ENCODE measurements around the gene PHB1. TPM values are rescaled to one million over a fixed set of nuclear protein-coding genes. Genes with fewer than 3 reads are reported as not detected.

PHB1 gene
- polyA plus RNA-seq, 1 donor (not counting 4 experiments of a cell fraction or from before 2014, with no cell fraction given): 395 TPM

DNA sequence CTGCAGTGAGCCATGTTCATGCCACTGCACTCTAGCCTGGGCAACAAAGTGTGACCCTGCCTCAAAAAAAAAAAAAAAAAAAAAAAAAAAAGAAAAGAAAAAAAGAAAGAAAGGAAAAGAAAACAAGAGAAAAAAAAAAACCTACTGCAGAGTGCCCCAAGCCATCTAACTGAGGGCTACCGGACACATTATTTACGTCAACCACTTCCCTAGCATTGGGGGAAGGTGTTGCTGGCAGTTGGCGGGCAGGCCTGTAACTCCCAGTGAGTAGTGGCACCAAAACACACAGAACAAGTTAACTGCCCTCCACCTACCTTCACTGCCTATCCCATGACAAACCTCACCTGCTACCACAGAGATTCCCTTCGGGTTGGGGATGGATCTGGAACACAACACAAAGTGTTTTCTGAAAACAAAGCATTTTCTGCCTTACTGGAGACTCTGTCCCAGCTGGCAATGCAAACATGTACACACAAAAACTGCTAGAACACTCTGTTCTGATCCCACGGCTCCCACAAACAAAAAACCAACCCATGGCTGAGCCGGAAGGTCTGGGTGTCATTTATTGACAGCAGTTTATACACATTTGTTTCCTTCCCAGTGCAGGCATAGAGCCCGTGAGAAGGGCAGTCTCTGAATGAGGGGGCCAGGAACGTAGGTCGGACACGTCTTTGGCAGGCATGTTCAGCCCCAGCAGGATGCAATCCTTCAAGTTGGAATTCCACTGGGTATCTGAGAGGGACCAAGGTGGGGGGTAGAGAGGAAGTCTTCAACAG, 11.0 kb downstream of the PHB1 start:
- Histone ChIP-seq H3K27me3 (ENCODE audit: control insufficient read depth, extremely low read depth, insufficient read depth, low read length) (no peaks in the 10 kb centered on the region), H3K9me1 (ENCODE audit: control insufficient read depth, extremely low read depth, insufficient read depth, low read length) (no peaks in the 10 kb centered on the region), H3K4me3 (ENCODE audit: control insufficient read depth in 2 of 3, extremely low read depth in 1 of 3, insufficient read depth in 2 of 3, low read depth in 1 of 3, low read length in 3 of 3) (no peak overlapping the region), H3K9me3 (ENCODE audit: control insufficient read depth, low read depth, low read length) (no peaks in the 10 kb centered on the region), H2AFZ (ENCODE audit: control insufficient read depth, low read length) (no peak overlapping the region), H3K27ac (ENCODE audit: control insufficient read depth, insufficient read depth, low read length) (no peak overlapping the region), H3K4me2 (ENCODE audit: control insufficient read depth, extremely low read depth, insufficient read depth, low read depth, low read length) (no peak overlapping the region), H4K20me1 (ENCODE audit: control insufficient read depth, extremely low read depth, insufficient read depth, low read length) (peaks cover 4% of the 10 kb centered on the region), H3K79me2 (ENCODE audit: control insufficient read depth, insufficient read depth, low read length) (no peaks in the 10 kb centered on the region), H3K36me3 (ENCODE audit: control insufficient read depth in 2 of 2, extremely low read depth in 1 of 2, insufficient read depth in 2 of 2, low read length in 2 of 2) (peaks cover 29 to 52% of the 10 kb centered on the region in 2 experiments), H3K4me1 (ENCODE audit: control insufficient read depth, extremely low read depth, insufficient read depth, low read length) (no peaks in the 10 kb centered on the region), H3K9ac (ENCODE audit: control insufficient read depth, extremely low read depth, insufficient read depth, low read length) (no peak overlapping the region)
- FAIRE-seq: no peak
- DNase-seq (ENCODE audit: low read depth, low spot score): no peak
- dilution Hi-C loops (cut with MboI; ENCODE audit: extremely low pct_ligation_motif_present, low sequenced_read_pairs): no loop called here
- no peak for TF ChIP-seq EZH2 (IDR thresholded peaks at IDR 0.05; ENCODE audit: low read length)
- TF ChIP-seq, protein P1, sequence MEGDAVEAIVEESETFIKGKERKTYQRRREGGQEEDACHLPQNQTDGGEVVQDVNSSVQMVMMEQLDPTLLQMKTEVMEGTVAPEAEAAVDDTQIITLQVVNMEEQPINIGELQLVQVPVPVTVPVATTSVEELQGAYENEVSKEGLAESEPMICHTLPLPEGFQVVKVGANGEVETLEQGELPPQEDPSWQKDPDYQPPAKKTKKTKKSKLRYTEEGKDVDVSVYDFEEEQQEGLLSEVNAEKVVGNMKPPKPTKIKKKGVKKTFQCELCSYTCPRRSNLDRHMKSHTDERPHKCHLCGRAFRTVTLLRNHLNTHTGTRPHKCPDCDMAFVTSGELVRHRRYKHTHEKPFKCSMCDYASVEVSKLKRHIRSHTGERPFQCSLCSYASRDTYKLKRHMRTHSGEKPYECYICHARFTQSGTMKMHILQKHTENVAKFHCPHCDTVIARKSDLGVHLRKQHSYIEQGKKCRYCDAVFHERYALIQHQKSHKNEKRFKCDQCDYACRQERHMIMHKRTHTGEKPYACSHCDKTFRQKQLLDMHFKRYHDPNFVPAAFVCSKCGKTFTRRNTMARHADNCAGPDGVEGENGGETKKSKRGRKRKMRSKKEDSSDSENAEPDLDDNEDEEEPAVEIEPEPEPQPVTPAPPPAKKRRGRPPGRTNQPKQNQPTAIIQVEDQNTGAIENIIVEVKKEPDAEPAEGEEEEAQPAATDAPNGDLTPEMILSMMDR (optimal IDR thresholded peaks at IDR 0.05 in 1 of 3, IDR thresholded peaks at IDR 0.05 in 1 of 3, conservative IDR thresholded peaks at IDR 0.05 in 1 of 3; ENCODE audit: extremely low read depth in 1 of 3, insufficient read depth in 2 of 3, low read length in 3 of 3): no peak

DNA sequence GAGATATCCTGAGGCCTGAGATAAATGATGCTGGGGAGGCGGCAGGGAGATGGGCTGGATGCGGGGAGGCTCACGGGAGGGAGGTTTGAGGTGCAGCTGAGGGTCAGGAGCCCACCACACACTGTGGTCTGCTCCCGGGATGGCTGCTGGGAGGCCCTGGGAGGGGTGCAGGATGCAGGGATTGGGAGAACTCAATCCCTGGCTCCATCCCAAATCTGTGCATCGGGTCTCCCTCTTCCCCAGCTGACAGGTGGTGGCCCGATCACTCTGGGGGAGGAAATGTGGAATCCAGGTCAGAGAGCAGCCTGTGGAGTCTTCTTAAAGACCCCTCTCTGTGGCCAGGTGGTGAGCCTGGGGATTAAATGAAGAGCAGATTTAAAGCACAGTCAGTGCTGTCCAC, 12.0 kb downstream of the PHB1 start:
- H3K27me3 ChIP-seq (ENCODE audit: control insufficient read depth, extremely low read depth, insufficient read depth, low read length): no peaks in the 10 kb centered on the region
- peaks cover 24 to 43% of the 10 kb centered on the region in 2 experiments for H3K36me3 ChIP-seq (ENCODE audit: control insufficient read depth in 2 of 2, extremely low read depth in 1 of 2, insufficient read depth in 2 of 2, low read length in 2 of 2)
- H3K9me1 ChIP-seq (ENCODE audit: control insufficient read depth, extremely low read depth, insufficient read depth, low read length): no peaks in the 10 kb centered on the region
- H3K9ac ChIP-seq (ENCODE audit: control insufficient read depth, extremely low read depth, insufficient read depth, low read length): no peak overlapping the region
- no peak overlapping the region for H3K4me2 ChIP-seq (ENCODE audit: control insufficient read depth, extremely low read depth, insufficient read depth, low read depth, low read length)
- no peak overlapping the region for H2AFZ ChIP-seq (ENCODE audit: control insufficient read depth, low read length)
- FAIRE-seq: no peak
- no peak overlapping the region for H3K27ac ChIP-seq (ENCODE audit: control insufficient read depth, insufficient read depth, low read length)
- H3K9me3 ChIP-seq (ENCODE audit: control insufficient read depth, low read depth, low read length): no peaks in the 10 kb centered on the region
- DNase-seq (ENCODE audit: low read depth, low spot score): no peak
- TF ChIP-seq EZH2 (IDR thresholded peaks at IDR 0.05; ENCODE audit: low read length): no peak
- TF ChIP-seq, protein P1 (optimal IDR thresholded peaks at IDR 0.05 in 1 of 3, IDR thresholded peaks at IDR 0.05 in 1 of 3, conservative IDR thresholded peaks at IDR 0.05 in 1 of 3; ENCODE audit: extremely low read depth in 1 of 3, insufficient read depth in 2 of 3, low read length in 3 of 3): no peak
- H4K20me1 ChIP-seq (ENCODE audit: control insufficient read depth, extremely low read depth, insufficient read depth, low read length): no peaks in the 10 kb centered on the region
- H3K79me2 ChIP-seq (ENCODE audit: control insufficient read depth, insufficient read depth, low read length): no peaks in the 10 kb centered on the region
- dilution Hi-C loops (cut with MboI; ENCODE audit: extremely low pct_ligation_motif_present, low sequenced_read_pairs): no loop called here
- no peaks in the 10 kb centered on the region for H3K4me1 ChIP-seq (ENCODE audit: control insufficient read depth, extremely low read depth, insufficient read depth, low read length)
- no peak overlapping the region for H3K4me3 ChIP-seq (ENCODE audit: control insufficient read depth in 2 of 3, extremely low read depth in 1 of 3, insufficient read depth in 2 of 3, low read depth in 1 of 3, low read length in 3 of 3)

All from keratinocyte (primary cell).